GM18517 (cell line): Measurements from ENCODE around the gene ZC3H18.

Source experiments
- ATAC-seq: cut with Tn5 transposase; IDR thresholded peaks from one replicate; pipeline ENCODE4 v1.9.1; 2021; ENCODE audit warnings: mild to moderate bottlenecking, moderate library complexity; ENCODE audit not compliant: unreplicated experiment

ZC3H18 gene

GRCh38 chr16:88548985-88549384, 21.2 kb upstream of the ZC3H18 start:
- no peak for ATAC-seq

- no peak for ATAC-seq
Observed at GRCh38 chr16:88549671-88550245, 20.4 kb upstream of the ZC3H18 start.

GRCh38 chr16:88550246-88550661, 19.9 kb upstream of the ZC3H18 start:
- no peak for ATAC-seq

DNA sequence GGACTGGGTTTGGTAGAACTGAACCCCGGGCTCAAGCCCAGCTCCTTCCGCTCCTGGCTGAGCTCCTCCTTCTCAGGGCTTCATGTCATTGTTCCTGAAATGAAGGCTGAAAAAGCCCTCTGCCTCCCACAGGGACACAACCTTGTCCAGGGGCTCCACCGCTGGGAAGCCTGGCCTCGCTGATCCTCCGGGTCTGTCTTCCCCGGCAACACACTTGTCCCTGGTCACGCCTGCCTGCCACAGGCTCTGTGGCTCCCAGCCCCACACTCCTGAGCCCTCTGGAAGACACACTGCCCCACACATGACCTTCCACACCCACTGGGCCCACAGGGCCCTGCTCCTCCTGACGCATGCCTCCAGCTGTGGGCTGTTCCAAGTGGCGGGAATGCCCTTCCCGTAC, 18.0 kb upstream of the ZC3H18 start:
- no peak for ATAC-seq

- ATAC-seq = no peak
Observed at GRCh38 chr16:88552815-88553214, 17.4 kb upstream of the ZC3H18 start.

- ATAC-seq = no peak
Observed at GRCh38 chr16:88553739-88554138, 16.5 kb upstream of the ZC3H18 start.

GRCh38 chr16:88554711-88555264, 15.4 kb upstream of the ZC3H18 start:
- ATAC-seq = no peak

GRCh38 chr16:88556294-88556988, 13.8 kb upstream of the ZC3H18 start:
- no peak for ATAC-seq

DNA sequence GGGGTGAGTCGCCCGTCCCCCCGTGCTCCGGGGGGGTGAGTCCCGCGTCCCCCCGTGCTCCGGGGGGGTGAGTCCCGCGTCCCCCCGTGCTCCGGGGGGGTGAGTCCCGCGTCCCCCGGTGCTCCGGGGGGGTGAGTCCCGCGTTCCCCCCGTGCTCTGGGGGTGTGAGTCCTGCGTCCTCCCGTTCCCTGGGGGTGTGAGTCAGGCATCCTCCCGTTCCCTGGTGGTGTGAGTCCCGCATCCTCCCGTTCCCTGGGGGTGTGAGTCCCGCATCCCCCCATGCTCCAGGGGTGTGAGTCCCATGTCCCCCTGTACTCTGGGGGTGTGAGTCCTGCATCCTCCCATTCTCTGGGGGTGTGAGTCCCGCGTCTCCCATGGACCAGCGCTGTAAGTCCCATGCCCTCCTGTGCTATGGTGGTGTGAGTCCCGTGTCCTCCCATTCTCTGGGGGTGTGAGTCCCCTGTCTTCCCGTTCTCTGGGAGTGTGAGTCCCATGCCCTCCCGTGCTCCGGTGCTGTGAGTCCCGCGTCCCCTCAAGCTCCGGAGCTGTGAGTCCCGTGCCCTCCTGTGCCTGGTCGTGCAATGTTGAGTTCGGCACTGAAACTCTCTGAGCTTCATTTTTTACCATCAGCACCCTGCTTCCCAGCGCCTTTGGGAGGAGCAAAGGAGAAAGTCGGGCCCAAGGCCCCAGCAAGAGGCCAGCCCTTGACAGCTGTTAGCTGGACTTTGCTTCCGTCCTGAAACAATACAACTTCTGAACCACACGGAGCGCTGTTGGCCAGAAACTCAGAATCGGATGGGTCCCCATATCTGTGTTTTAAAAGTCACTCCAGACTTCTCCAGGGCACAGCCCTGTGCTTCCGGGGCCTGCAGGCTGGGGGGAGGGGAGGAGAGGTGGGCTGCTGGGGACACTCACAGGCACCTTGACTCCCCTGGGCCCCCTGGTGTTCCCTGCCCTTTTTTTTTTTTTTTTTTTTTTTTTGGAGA, 11.5 kb upstream of the ZC3H18 start:
- no peak for ATAC-seq

DNA sequence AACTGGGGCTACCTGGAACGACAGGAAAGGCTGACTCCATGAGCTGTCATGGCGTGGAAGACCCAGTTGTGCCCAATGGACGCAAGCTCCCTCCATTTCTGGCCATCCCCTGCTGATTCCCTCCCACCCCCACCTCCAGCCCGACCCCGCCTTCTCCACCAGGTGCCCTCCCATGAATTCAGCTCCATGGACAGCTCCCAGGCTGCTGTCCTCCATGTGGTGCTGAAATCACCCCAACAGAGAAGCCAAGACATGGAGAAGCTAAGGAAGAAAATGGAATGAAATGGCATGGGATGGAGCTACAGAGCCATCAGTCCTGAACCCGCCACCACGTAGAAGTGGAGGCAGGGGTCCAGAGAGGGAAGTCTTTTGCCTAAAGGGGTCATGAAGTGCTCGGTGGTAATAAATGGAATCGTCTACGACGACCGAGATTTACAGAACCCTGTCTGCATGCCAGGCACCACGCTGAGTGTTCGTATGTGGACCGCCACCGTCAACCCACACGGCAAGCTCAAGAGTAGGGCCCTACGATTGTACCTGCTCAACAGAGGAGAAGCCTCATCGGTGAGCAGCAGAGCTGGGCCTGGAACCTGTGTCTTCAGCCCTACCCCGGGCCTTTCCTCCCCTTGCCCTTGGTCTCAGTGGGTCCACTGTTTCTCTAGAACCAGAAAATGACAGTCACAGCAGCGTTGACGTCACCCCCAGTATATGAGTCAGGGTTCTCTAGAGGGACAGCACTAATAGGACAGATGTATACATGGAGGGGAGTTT, 9.3 kb upstream of the ZC3H18 start:
- ATAC-seq = no peak

DNA sequence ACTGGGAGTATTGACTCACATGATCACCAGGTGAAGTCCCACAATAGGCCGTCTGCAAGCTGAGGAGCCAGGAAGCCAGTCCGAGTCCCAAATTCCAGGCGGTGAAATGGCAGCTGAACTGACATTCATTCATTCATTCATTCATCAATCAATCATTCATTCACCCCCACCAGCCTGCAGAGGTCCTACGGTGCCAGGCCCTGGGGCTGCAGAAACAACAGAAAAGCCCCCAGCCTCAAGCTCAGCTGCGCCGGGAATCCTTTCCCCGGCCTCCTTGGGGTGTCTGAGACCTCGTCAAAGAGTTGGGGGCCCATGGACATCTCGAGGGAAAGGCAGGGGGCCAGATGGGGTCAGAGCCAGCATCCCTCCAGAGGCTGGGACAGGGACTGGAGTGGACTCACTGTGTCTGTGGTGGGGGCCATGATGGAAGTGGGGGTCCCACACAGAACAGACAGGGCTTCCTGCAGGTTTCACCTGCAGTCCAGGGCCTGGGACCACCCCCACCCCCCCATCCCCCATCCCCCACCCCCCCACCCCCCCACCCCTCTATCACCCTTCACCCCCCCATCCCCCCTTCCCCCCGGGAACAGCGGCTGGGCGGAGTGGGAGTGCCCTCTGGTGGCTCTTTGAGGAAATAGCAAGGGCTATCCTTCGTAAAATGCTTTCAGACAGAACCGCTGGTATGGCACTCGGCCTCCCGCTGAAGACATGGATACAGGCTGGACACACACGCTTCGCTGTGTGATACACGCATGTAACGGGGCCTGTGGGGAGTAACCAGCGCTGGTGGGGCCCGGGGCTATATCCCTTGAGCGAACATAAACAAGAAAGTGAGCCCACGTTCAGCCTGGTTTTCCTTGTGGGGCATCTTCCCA, 8.5 kb upstream of the ZC3H18 start:
- no peak for ATAC-seq

DNA sequence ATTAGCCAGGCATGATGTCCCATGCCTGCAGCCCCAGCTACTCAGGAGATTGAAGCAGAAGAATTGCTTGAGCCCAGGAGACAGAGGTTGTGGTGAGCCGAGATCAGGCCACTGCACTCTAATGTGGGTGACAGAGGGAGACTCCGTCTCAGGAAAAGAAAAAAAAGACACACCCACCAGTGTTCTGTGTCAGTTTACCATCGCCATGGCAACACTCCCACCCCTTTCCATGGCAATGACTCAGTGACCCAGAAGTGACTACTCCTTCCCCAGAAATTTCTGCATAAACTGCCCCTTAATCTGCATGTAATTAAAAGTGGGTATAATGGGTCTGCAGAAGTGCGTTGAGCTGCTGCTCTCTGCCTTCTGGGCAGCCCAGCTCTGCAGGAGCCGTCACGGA, 4.0 kb upstream of the ZC3H18 start:
- no peak for ATAC-seq

- ATAC-seq = no peak
Observed at GRCh38 chr16:88568710-88569613, 1.2 kb upstream of the ZC3H18 start.

DNA sequence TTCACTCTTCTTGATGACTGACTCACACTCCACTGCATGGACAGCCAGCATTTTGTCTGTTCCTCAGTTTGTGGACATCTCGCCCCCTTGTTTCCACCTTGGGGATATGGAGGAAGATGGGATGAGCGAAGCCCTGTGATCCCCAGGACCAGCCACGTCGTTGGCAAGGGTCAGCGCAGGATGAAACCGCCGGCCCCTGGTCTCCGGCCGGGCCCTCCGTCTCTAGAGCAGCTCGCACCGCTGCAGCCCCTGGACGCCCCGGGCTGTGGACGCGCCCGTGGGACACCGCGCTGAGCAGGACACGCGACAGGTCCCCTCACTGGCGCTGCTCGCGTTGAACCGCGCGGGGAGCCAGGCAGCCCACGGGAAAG, 604 bp upstream of the ZC3H18 start:
- ATAC-seq = peak; percentile 27

GRCh38 chr16:88570691-88571092, 489 bp downstream of the ZC3H18 start:
- peak; percentile 27 for ATAC-seq

- ATAC-seq = no peak
Observed at GRCh38 chr16:88575251-88575650, 5.0 kb downstream of the ZC3H18 start.

DNA sequence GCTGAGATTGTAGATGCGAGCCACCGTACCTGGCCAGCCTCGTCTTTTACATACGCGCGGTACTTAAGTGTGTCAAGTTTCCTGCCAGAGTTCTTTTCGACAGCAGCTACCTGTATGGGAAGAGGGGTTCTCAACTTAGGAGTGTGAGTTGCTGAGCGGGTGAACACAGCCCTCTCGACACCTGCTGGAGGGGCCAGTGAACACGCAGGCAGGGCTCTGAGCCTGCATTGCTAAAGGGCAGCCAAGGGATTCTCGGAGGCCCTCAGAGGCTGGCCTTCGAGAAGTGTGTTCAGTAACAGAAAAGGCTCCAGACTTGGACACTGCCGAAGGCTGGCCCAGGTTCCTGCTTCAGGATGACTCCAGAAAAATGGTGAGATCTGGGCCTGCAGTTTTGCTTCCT, 6.1 kb downstream of the ZC3H18 start:
- no peak for ATAC-seq

- no peak for ATAC-seq
Observed at GRCh38 chr16:88577166-88577565, 7.0 kb downstream of the ZC3H18 start.
